Heart left ventricle (tissue), 16 donors: ENCODE data around the gene SLC7A10. TPM values are rescaled to one million over a fixed set of nuclear protein-coding genes. Genes with fewer than 3 reads are reported as not detected.

Experiments used
- ATAC-seq, 4 donors: fragments of 200-7000 bp; cut with Tn5 transposase; one replicate each; pipeline ENCODE4 v1.9.1; 2020 to 2022; ENCODE audit warnings: moderate library complexity in 4 of 4, mild to moderate bottlenecking in 3 of 4, moderate number of reproducible peaks in 1 of 4
- DNase-seq, 5 donors: peaks; one replicate each; pipeline ENCODE4 v3.0.0-alpha.2; 2020
- H3K27ac ChIP-seq, 12 donors: fragments of 200-600 bp; sonication (generic) in 4 of 12; one replicate each; pipeline versions ENCODE4 v1.5.0 to v1.8.0; 2016 to 2022; ENCODE audit warnings: mild to moderate bottlenecking in 2 of 12
- H3K27me3 ChIP-seq, 9 donors: fragments of 200-600 bp; sonication (generic) in 2 of 9; one replicate each; pipeline versions ENCODE4 v1.5.1 to v1.8.0; 2016 to 2022; ENCODE audit warnings: mild to moderate bottlenecking in 3 of 9
- H3K36me3 ChIP-seq, 9 donors: fragments of 200-600 bp; sonication (generic) in 2 of 9; one replicate each; pipeline versions ENCODE4 v1.5.0 to v1.8.0; 2018 to 2022; ENCODE audit warnings: mild to moderate bottlenecking in 2 of 9
- H3K4me1 ChIP-seq, 12 donors: fragments of 200-600 bp; sonication (generic) in 4 of 12; one replicate each; pipeline versions ENCODE4 v1.5.0 to v1.8.0; 2016 to 2022; ENCODE audit warnings: mild to moderate bottlenecking in 3 of 12
- H3K4me3 ChIP-seq, 12 donors: fragments of 200-600 bp; sonication (generic) in 4 of 12; one replicate each; pipeline versions ENCODE4 v1.5.0 to v1.8.0; 2017 to 2022; ENCODE audit warnings: mild to moderate bottlenecking in 9 of 12, moderate library complexity in 4 of 12
- H3K9me3 ChIP-seq, 12 donors: fragments of 200-600 bp; sonication (generic) in 4 of 12; one replicate each; pipeline versions ENCODE4 v1.5.0 to v1.8.0; 2016 to 2022; ENCODE audit warnings: mild to moderate bottlenecking in 1 of 12
- POLR2A ChIP-seq, 2 donors: fragments of 450-650 bp; IDR thresholded peaks; one replicate each; pipeline ENCODE4 v1.6.1; 2017; ENCODE audit warnings: antibody characterized with exemption in 2 of 2, mild to moderate bottlenecking in 2 of 2, moderate library complexity in 2 of 2
- WGBS, 4 donors: extraction: QIAGEN DNeasy Blood & Tissue Kit in 2 of 4; methylation state at CpG; one replicate each; pipeline versions ENCODE4 v1.1.5 to v1.1.7; 2013 to 2018; 5-methylcytosine and 5-hydroxymethylcytosine counted together
- intact Hi-C, 10 donors: fragments of 100-400 bp; cut with DNase I; formaldehyde crosslinking; loops; one replicate each; pipeline versions ENCODE4 v1.11.1 to v1.14.2; 2022
- polyA plus RNA-seq, 2 donors: library from polyadenylated mRNA; stranded (reverse); fragments of 200-250 nt; gene quantifications; one replicate each; pipeline ENCODE4 v1.2.3, GENCODE V29; 2013
- total RNA-seq, 9 donors: library from RNA; depleted of rRNA in 2 of 9; stranded (reverse); fragments of >200 nt in 2 of 9; fragmentation: NEBNext Ultra II Directional in 3 of 9; extraction: Animal tissue kit (Norgen Biotek cat#: 25700) in 3 of 9; gene quantifications; one replicate each; pipeline versions ENCODE4 v1.1.0 to v1.2.4, GENCODE V29; 2016 to 2023
- TF ChIP-seq, protein P1 (sequence below), 12 donors: fragments of 200-600 bp; sonication (generic) in 4 of 12; IDR thresholded peaks; one replicate each; pipeline versions ENCODE4 v1.5.0 to v1.8.0; 2018 to 2022; ENCODE audit warnings: antibody characterized with exemption in 12 of 12, mild to moderate bottlenecking in 5 of 12
- donor health status: ischemic (EF 13 %, LVEDD 7.1; RV severe dilation, severe dysfunction).
- donor health status: healthy with polysubstance abuse.
- donor health status: DM: no; HTN: yes; CAD: no.
- donor health status: DM: no; HTN: no; CAD: no.
- donor health status: ischemic (EF 25% LVEDD 6.9; RV normal size, moderate dysfunction).
- donor health status: ischemic (EF 25% LVEDD 5.7; RV mildly dilated, moderate dysfunction).
- donor health status: healthy.
- donor health status: DM: yes; HTN: yes; CAD: no.
- donor health status: ischemic (EF 35%, LVEDD 5.7; RV mildly dilated, moderate dysfunction).
- donor health status: nonischemic (EF 11% LVEDD 7.7; RV severe dilation, severe dysfunction).
- donor health status: DM: yes; HTN: yes; CAD: no.
- donor health status: PGD.
- donor health status: ischemic (EF 29% LVEDD 5.4; RV normal size, mild dysfunction).
- donor health status: nonischemic (EF 23%, LVEDD 6.1; RV moderate dilation, normal function).

SLC7A10 gene
- total and polyA plus RNA-seq, 11 donors, result 0.11 to 2.3 (median 0.34) TPM; not detected in 5

DNA sequence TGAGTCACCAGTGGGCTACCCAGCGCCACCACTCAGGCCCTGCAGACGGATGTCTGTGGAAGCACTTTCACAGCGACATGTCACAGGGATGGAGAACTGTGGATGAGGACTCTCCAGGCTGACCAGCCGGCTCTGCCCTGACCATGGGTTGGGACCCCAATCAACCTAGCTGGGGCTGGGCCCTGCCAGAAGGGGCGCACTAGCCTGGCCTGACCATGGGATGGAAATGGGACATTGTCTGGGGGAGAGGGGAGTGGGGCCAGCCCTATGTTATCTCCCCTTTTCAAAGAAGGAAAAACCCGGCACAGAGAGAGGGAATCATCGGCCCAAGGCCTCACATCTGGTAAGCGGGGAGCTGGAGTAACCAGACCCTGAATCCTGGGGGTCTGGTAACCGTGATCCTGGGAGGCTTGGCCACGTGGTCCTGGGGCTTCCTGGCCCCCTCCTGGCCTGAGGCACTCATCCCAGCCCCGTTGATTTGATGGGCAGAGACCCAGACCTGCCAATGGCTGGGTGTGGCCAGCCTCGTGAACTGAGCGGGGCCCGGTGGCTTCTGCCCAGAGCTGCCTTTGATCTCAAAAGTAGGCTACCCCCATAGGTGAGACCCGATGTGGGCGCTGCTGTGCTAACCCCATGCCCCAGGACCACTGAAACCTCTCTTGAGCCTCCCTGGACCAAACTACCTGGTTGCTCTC lies 11.2 kb upstream of the SLC7A10 start:
- whole genome bisulfite sequencing, 4 donors, result 73 to 80% (median 79%) methylated on average over 13 to 16 of the region's 16 CpGs
- Histone ChIP-seq H3K4me3 (no peak overlapping the region), H3K27ac (no peak overlapping the region), H3K9me3 (no peaks in the 10 kb centered on the region), H3K36me3 (no peaks in the 10 kb centered on the region), H3K27me3 (peaks cover 0 to 35% (median 6%) of the 10 kb centered on the region in 9 donors), H3K4me1 (peaks cover 0 to 10% (median 2%) of the 10 kb centered on the region in 12 donors)
- TF ChIP-seq, protein P1, sequence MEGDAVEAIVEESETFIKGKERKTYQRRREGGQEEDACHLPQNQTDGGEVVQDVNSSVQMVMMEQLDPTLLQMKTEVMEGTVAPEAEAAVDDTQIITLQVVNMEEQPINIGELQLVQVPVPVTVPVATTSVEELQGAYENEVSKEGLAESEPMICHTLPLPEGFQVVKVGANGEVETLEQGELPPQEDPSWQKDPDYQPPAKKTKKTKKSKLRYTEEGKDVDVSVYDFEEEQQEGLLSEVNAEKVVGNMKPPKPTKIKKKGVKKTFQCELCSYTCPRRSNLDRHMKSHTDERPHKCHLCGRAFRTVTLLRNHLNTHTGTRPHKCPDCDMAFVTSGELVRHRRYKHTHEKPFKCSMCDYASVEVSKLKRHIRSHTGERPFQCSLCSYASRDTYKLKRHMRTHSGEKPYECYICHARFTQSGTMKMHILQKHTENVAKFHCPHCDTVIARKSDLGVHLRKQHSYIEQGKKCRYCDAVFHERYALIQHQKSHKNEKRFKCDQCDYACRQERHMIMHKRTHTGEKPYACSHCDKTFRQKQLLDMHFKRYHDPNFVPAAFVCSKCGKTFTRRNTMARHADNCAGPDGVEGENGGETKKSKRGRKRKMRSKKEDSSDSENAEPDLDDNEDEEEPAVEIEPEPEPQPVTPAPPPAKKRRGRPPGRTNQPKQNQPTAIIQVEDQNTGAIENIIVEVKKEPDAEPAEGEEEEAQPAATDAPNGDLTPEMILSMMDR (IDR thresholded peaks at IDR 0.05), result no peak
- TF ChIP-seq POLR2A (IDR thresholded peaks at IDR 0.05), result no peak
- intact Hi-C loops, result loop anchor here in 8 of 10 donors (5.0 to 10.0 kb wide), 4 partner anchors 65 to 538 kb away; partner anchors contain the start of gene CEBPA (in 1 of the 8)
- peak in 2 of 5 donors; percentile 18 to 55 for DNase-seq
- ATAC-seq, result no peak

- no peak for ATAC-seq
- DNase-seq, result peak in 2 of 5 donors; percentile 21 to 46
- Histone ChIP-seq H3K27ac (no peak overlapping the region), H3K9me3 (no peaks in the 10 kb centered on the region), H3K27me3 (peaks cover 0 to 33% (median 6%) of the 10 kb centered on the region in 9 donors), H3K4me3 (no peak overlapping the region), H3K4me1 (peaks cover 0 to 3% (median 0%) of the 10 kb centered on the region in 12 donors), H3K36me3 (no peaks in the 10 kb centered on the region)
- no peak for TF ChIP-seq POLR2A (IDR thresholded peaks at IDR 0.05)
- TF ChIP-seq, protein P1 (IDR thresholded peaks at IDR 0.05), result no peak
- WGBS, 4 donors, result 89 to 93% (median 91%) methylated on average over 20 of the region's 20 CpGs
- intact Hi-C loops, result loop anchor here in 9 of 10 donors (1.0 to 10.0 kb wide), 6 partner anchors 66 to 539 kb away; partner anchors contain the start of gene CEBPA (in 1 of the 9)
Observed at GRCh38 chr19:33235996-33236350, 10.3 kb upstream of the SLC7A10 start.

GRCh38 chr19:33235269-33235995 lies 9.8 kb upstream of the SLC7A10 start:
- H3K4me1 ChIP-seq, result peaks cover 0 to 3% (median 0%) of the 10 kb centered on the region in 12 donors
- DNase-seq (peak; percentile 61 to 91 (median 77)), ATAC-seq (peak in 3 of 4 donors; percentile 67 to 82 (median 71))
- no peak for TF ChIP-seq POLR2A (IDR thresholded peaks at IDR 0.05)
- TF ChIP-seq, protein P1 (IDR thresholded peaks at IDR 0.05), result peak; percentile 82 to 94 (median 90)
- WGBS, 4 donors, result 52 to 61% (median 53%) methylated on average over 27 to 30 of the region's 30 CpGs
- H3K27ac ChIP-seq, result no peak overlapping the region
- H3K27me3 ChIP-seq, result peaks cover 0 to 33% (median 6%) of the 10 kb centered on the region in 9 donors
- no peaks in the 10 kb centered on the region for H3K36me3 ChIP-seq
- H3K9me3 ChIP-seq, result no peaks in the 10 kb centered on the region
- H3K4me3 ChIP-seq, result no peak overlapping the region
- intact Hi-C loops, result loop anchor here in 9 of 10 donors (1.0 to 10.0 kb wide), 6 partner anchors 67 to 539 kb away; partner anchors contain the start of gene CEBPA (in 1 of the 9)

GRCh38 chr19:33234736-33235135 lies 9.1 kb upstream of the SLC7A10 start:
- WGBS, 4 donors, result 57 to 65% (median 60%) methylated on average over 9 of the region's 9 CpGs
- Histone ChIP-seq H3K4me1 (peaks cover 0 to 3% (median 0%) of the 10 kb centered on the region in 12 donors), H3K36me3 (no peaks in the 10 kb centered on the region), H3K27ac (no peak overlapping the region), H3K27me3 (peaks cover 0 to 36% (median 6%) of the 10 kb centered on the region in 9 donors), H3K4me3 (no peak overlapping the region), H3K9me3 (peaks cover 0 to under 1% (median 0%) of the 10 kb centered on the region in 12 donors)
- intact Hi-C loops, result loop anchor here in 9 of 10 donors (1.0 to 10.0 kb wide), 7 partner anchors 68 to 540 kb away; partner anchors contain the start of gene CEBPA (in 1 of the 9)
- peak in 1 of 5 donors; percentile 33 for DNase-seq
- TF ChIP-seq, protein P1 (IDR thresholded peaks at IDR 0.05), result no peak
- TF ChIP-seq POLR2A (IDR thresholded peaks at IDR 0.05), result no peak
- no peak for ATAC-seq
